Neural cell (in vitro differentiated cells): ENCODE measurements around the gene PHF24. TPM values are rescaled to one million over a fixed set of nuclear protein-coding genes. Genes with fewer than 3 reads are reported as not detected.
A peak's percentile ranks its signal among the peaks of the same experiment; 100 is the strongest.

Experiments
- H2AFZ ChIP-seq: fragments of 200-600, 300-800 bp; sonication (generic), shearing (Covaris generic); 2 replicates; pipeline ENCODE4 v1.6.0; 2014; ENCODE audit warnings: low read depth, mild to moderate bottlenecking, antibody characterized with exemption, low read length, moderate library complexity
- H3F3A ChIP-seq: fragments of 200-600 bp; shearing (Covaris generic); 2 replicates; pipeline ENCODE4 v1.6.1; 2016; ENCODE audit warnings: mild to moderate bottlenecking, moderate library complexity, mixed read lengths, antibody characterized with exemption, low read length; ENCODE audit not compliant: insufficient read depth, poor library complexity, severe bottlenecking
- H3K27ac ChIP-seq: fragments of 200-600, 300-800 bp; sonication (generic), shearing (Covaris generic); 2 replicates; pipeline ENCODE4 v1.5.1; 2014; ENCODE audit warnings: mild to moderate bottlenecking, low read length, moderate library complexity
- H3K27me3 ChIP-seq: fragments of 300-800, 200-600 bp; sonication (generic), shearing (Covaris generic); 2 replicates; pipeline ENCODE4 v1.6.0; 2014; ENCODE audit warnings: mild to moderate bottlenecking, low read depth, low read length, moderate library complexity; ENCODE audit not compliant: insufficient read depth
- H3K36me3 ChIP-seq: fragments of 300-800, 200-600 bp; sonication (generic), shearing (Covaris generic); 2 replicates; pipeline ENCODE4 v1.5.1; 2014; ENCODE audit warnings: mild to moderate bottlenecking, antibody characterized with exemption, low read length, moderate library complexity; ENCODE audit not compliant: insufficient read depth
- H3K4me2 ChIP-seq: fragments of 300-800, 200-600 bp; sonication (generic), shearing (Covaris generic); 2 replicates; pipeline ENCODE4 v1.6.0; 2014; ENCODE audit warnings: mild to moderate bottlenecking, low read length
- H3K4me3 ChIP-seq: fragments of 300-800, 200-600 bp; sonication (generic), shearing (Covaris generic); 2 replicates; pipeline ENCODE4 v1.5.1; 2014; ENCODE audit warnings: mild to moderate bottlenecking, low read length, moderate library complexity
- H3K79me2 ChIP-seq: fragments of 200-600 bp; shearing (Covaris generic); replicated peaks from 2 replicates; pipeline ENCODE4 v1.6.0; 2014; ENCODE audit warnings: mild to moderate bottlenecking, low read length, moderate library complexity; ENCODE audit not compliant: insufficient read depth
- H3K9ac ChIP-seq: fragments of 300-800, 200-600 bp; sonication (generic), shearing (Covaris generic); 2 replicates; pipeline ENCODE4 v1.6.1; 2016; ENCODE audit warnings: mild to moderate bottlenecking, low read length, mixed read lengths
- H3K9me2 ChIP-seq: fragments of 200-600 bp; shearing (Covaris generic); 2 replicates; pipeline ENCODE4 v1.6.1; 2016; ENCODE audit warnings: mild to moderate bottlenecking, low read length, mixed read lengths; ENCODE audit not compliant: insufficient read depth
- H3K9me3 ChIP-seq: fragments of 200-600, 300-800 bp; sonication (generic), shearing (Covaris generic); 2 replicates; pipeline ENCODE4 v1.6.1; 2016; ENCODE audit warnings: mild to moderate bottlenecking, mixed run types, low read length, moderate library complexity, mixed read lengths
- H4K20me1 ChIP-seq: fragments of 200-600 bp; shearing (Covaris generic); 2 replicates; pipeline ENCODE4 v1.6.1; 2016; ENCODE audit warnings: mild to moderate bottlenecking, mixed run types; ENCODE audit not compliant: insufficient read depth
- EP300 ChIP-seq: fragments of 450-650 bp; conservative IDR thresholded peaks from 2 replicates; pipeline ENCODE4 v1.6.1; 2014; ENCODE audit warnings: antibody characterized with exemption, mild to moderate bottlenecking, moderate library complexity; ENCODE audit not compliant: poor library complexity, severe bottlenecking
- EZH2 ChIP-seq: fragments of 200-600, 300-800 bp; shearing (Covaris generic), sonication (generic); IDR thresholded peaks from 2 replicates; pipeline ENCODE4 v1.6.1; 2014; ENCODE audit warnings: antibody characterized with exemption, low read length, borderline replicate concordance, mild to moderate bottlenecking; ENCODE audit not compliant: insufficient read depth, poor library complexity, severe bottlenecking
- MXI1 ChIP-seq: fragments of 450-650 bp; conservative IDR thresholded peaks from 2 replicates; pipeline ENCODE4 v1.6.1; 2014; ENCODE audit warnings: antibody characterized with exemption, mild to moderate bottlenecking; ENCODE audit not compliant: poor library complexity, severe bottlenecking
- POLR2AphosphoS5 ChIP-seq: IDR thresholded peaks from 2 replicates; pipeline ENCODE4 v1.6.1; 2012
- RAD21 ChIP-seq: fragments of 450-650 bp; conservative IDR thresholded peaks from 2 replicates; pipeline ENCODE4 v1.6.1; 2014; ENCODE audit warnings: antibody characterized with exemption, mild to moderate bottlenecking, moderate library complexity
- REST ChIP-seq: IDR thresholded peaks from 2 replicates; pipeline ENCODE4 v1.6.1; 2012; ENCODE audit warnings: borderline replicate concordance
- TAF1 ChIP-seq: IDR thresholded peaks from 2 replicates; pipeline ENCODE4 v1.6.1; 2012; ENCODE audit warnings: low read depth
- polyA plus RNA-seq: library from polyadenylated mRNA; depleted of rRNA; stranded (reverse); fragments of >200 nt; gene quantifications from 2 replicates; pipeline ENCODE4 v1.2.3, GENCODE V29; 2014
- TF ChIP-seq, protein P1 (sequence below): fragments of 450-650 bp; IDR thresholded peaks from 2 replicates; pipeline ENCODE4 v1.5.1; 2014; ENCODE audit warnings: antibody characterized with exemption, mild to moderate bottlenecking, moderate library complexity; ENCODE audit not compliant: poor library complexity, severe bottlenecking

PHF24 gene
- polyA plus RNA-seq, 1 donor from 2014 or later, result 2.4 TPM

- H2AFZ ChIP-seq, result peak within 1 kb of the TSS; percentile 31
These were observed 31.2 kb downstream of the PHF24 start, which contains the start of gene DNAJB5 for GRCh38 chr9:34989003-34989945. DNAJB5 (plus strand) TSS chr9:34989745; CDS start chr9:34990631, 886 bp downstream.

More at GRCh38 chr9:34989003-34989945, 31.2 kb downstream of the PHF24 start, which contains the start of gene DNAJB5:
- Histone ChIP-seq H3K4me2 (peak within 1 kb of the TSS; percentile 100), H3K79me2 (peaks cover 38% of the 10 kb centered on the region), H3K9ac (peak within 1 kb of the TSS; percentile 100), H4K20me1 (no peaks in the 10 kb centered on the region), H3K27me3 (no peaks in the 10 kb centered on the region), H3F3A (no peaks in the 10 kb centered on the region), H3K9me2 (no peaks in the 10 kb centered on the region), H3K9me3 (no peaks in the 10 kb centered on the region), H3K4me3 (peak within 1 kb of the TSS; percentile 93), H3K27ac (peak within 1 kb of the TSS; percentile 99), H3K36me3 (no peaks in the 10 kb centered on the region)
- TF ChIP-seq MXI1 (peak; percentile 53), POLR2AphosphoS5 (peak; percentile 93), REST (peak; percentile 87), EZH2 (no peak), TAF1 (peak; percentile 78), EP300 (peak; percentile 72), RAD21 (no peak)
- TF ChIP-seq, protein P1, sequence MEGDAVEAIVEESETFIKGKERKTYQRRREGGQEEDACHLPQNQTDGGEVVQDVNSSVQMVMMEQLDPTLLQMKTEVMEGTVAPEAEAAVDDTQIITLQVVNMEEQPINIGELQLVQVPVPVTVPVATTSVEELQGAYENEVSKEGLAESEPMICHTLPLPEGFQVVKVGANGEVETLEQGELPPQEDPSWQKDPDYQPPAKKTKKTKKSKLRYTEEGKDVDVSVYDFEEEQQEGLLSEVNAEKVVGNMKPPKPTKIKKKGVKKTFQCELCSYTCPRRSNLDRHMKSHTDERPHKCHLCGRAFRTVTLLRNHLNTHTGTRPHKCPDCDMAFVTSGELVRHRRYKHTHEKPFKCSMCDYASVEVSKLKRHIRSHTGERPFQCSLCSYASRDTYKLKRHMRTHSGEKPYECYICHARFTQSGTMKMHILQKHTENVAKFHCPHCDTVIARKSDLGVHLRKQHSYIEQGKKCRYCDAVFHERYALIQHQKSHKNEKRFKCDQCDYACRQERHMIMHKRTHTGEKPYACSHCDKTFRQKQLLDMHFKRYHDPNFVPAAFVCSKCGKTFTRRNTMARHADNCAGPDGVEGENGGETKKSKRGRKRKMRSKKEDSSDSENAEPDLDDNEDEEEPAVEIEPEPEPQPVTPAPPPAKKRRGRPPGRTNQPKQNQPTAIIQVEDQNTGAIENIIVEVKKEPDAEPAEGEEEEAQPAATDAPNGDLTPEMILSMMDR, result peak; percentile 33
